GM19452 (cell line): ENCODE data around the gene RNF5.

Experiments used
- ATAC-seq: cut with Tn5 transposase; IDR thresholded peaks from one replicate; pipeline ENCODE4 v1.9.1; 2021; ENCODE audit not compliant: unreplicated experiment

The RNF5 gene

GRCh38 chr6:32151863-32152768 lies 26.1 kb upstream of the RNF5 start, which contains the start of gene PRRT1:
TSS of gene PRRT1 (minus strand) at chr6:32151939. CDS start at chr6:32151827, 112 bp downstream.
- no peak for ATAC-seq

GRCh38 chr6:32152769-32153563 lies 25.2 kb upstream of the RNF5 start:
- no peak for ATAC-seq

- ATAC-seq: no peak
Observed at GRCh38 chr6:32153564-32154513, 24.4 kb upstream of the RNF5 start, which contains the start of gene PPT2. TSS of gene PPT2 (plus strand) at chr6:32154141. CDS start at chr6:32154595, 454 bp downstream.

DNA sequence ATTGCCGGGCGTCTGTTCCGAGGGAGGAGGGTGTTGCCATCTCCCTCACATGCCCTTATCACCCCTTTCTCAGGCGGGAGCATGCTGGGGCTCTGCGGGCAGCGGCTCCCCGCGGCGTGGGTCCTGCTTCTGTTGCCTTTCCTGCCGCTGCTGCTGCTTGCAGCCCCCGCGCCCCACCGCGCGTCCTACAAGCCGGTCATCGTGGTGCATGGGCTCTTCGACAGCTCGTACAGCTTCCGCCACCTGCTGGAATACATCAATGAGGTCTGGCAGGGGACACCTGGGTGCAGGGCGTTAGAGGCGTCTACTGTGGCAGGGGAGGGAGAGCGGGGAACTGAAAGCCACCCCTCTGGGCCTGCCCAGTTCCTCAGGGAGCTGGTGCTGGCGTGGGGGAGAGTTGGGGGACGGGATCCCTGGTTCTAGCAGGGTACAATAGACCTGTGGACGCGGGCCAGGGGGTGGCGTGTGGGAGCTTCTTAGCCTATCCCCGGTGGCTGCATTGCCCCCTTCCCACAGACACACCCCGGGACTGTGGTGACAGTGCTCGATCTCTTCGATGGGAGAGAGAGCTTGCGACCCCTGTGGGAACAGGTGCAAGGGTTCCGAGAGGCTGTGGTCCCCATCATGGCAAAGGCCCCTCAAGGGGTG lies 23.6 kb upstream of the RNF5 start:
- no peak for ATAC-seq

- no peak for ATAC-seq
Observed at GRCh38 chr6:32156891-32157290, 21.3 kb upstream of the RNF5 start.

- no peak for ATAC-seq
Observed at GRCh38 chr6:32158052-32158451, 20.2 kb upstream of the RNF5 start.

GRCh38 chr6:32163559-32164258 lies 14.5 kb upstream of the RNF5 start:
- ATAC-seq: no peak

GRCh38 chr6:32164295-32164694 lies 13.9 kb upstream of the RNF5 start, which contains the start of gene EGFL8:
TSS of gene EGFL8 (plus strand) at chr6:32164595. CDS start at chr6:32166166, 1,571 bp downstream.
- no peak for ATAC-seq

DNA sequence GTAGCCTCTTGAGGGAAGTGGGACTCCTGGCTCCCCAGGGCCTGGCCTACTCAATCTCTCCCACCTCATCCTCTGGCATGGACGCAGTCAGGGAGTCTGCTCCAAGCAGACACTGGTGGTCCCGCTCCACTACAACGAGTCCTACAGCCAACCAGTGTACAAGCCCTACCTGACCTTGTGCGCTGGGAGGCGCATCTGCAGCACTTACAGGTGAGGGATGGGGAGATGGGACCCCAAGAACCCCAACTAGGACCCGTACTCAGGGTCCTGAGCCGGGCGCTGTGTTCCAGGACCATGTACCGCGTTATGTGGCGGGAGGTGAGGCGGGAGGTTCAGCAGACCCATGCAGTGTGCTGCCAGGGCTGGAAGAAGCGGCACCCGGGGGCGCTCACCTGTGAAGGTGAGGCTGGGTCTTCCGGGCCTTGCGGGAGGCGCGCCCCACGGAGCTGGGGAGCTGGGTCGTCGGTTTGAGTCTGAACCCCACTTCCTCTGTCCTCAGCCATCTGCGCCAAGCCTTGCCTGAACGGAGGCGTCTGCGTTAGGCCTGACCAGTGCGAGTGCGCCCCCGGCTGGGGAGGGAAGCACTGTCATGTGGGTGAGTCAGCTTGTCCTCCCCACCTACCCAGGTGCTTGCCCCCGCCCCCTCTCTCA lies 11.7 kb upstream of the RNF5 start:
- no peak for ATAC-seq

GRCh38 chr6:32167154-32167760 lies 10.9 kb upstream of the RNF5 start:
- ATAC-seq: no peak

GRCh38 chr6:32167761-32168262 lies 10.4 kb upstream of the RNF5 start:
- no peak for ATAC-seq

DNA sequence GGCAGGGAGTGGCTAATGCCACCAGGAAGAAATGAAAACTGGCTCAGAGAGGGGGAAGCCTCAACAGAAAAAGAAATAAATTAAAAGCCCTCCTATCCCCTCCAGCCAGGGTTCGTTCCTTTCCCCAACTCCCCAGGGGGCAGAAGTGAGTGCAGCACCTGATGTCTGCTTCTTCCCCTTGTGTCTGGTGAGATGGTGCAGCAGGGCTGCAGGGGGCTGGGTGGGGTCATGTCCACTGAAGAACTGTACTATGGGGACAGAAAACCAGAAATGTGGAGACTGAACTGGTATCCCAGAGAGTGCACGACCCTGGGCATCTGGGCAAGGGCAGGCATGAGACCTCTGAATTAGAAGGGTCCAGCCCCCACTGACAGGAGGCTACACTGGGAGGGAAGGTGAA lies 9.9 kb upstream of the RNF5 start:
- ATAC-seq: no peak

- no peak for ATAC-seq
Observed at GRCh38 chr6:32168807-32169591, 9.2 kb upstream of the RNF5 start.

DNA sequence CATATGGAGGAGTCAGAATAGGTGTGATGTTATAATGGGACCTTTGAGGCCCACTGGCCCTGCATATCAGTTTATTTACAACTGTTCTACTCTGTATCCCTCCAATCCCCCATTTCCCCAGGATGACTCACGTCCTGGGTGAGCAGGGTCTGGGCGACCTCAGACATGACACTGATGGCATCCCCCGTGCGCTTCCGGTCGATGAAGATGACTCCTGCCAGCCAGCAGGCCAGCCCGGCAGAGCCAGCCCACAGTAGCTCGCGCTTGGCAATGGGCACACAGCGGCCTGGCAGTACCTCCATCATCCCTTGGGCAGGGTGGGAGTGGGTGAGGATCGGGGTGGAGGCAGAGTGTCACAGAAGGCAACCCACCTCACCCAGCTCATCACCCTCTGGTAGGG lies 7.9 kb upstream of the RNF5 start:
- ATAC-seq: no peak

DNA sequence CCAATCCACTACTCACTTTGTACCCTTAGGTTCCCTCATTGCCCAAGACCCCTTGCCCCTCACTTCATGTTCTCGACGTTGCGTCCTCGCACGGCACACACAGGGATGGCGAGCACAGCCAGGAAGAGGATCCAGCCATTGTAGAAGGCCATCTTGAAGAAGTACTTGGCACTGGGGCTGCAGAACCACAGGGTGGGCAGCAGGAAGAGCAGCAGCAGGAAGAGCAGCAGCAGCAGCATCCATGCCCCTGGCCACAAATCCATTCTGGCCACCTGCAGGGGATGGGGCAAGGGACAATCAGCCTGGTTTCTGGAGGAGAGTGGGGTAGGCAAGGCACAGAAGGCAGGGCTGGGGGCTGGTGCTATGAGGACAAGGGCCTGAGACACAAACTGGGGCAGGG lies 7.0 kb upstream of the RNF5 start:
- no peak for ATAC-seq

- ATAC-seq: no peak
Observed at GRCh38 chr6:32173051-32173727, 5.0 kb upstream of the RNF5 start.

- ATAC-seq: no peak
Observed at GRCh38 chr6:32174416-32174815, 3.8 kb upstream of the RNF5 start.
